Spinal cord (tissue), 10 donors: ENCODE results near the gene STS. TPM values are rescaled to one million over a fixed set of nuclear protein-coding genes. Genes with fewer than 3 reads are reported as not detected.

Experiments
- DNase-seq, 6 donors: peaks; one replicate each; pipeline versions ENCODE4 v3.0.0 to v3.0.0-alpha.2; 2013 to 2015; ENCODE audit warnings: low spot score in 6 of 6, low read depth in 4 of 6
- H3K27ac ChIP-seq: one replicate; pipeline ENCODE4 v1.5.1; 2013; ENCODE audit warnings: low read depth, low read length, control low read depth
- H3K27me3 ChIP-seq: one replicate; pipeline ENCODE4 v1.6.1; 2013; ENCODE audit warnings: low read length; ENCODE audit not compliant: control insufficient read depth, insufficient read depth
- H3K36me3 ChIP-seq: one replicate; pipeline ENCODE4 v1.6.1; 2013; ENCODE audit warnings: low read length; ENCODE audit not compliant: control insufficient read depth, insufficient read depth
- H3K4me1 ChIP-seq: one replicate; pipeline ENCODE4 v1.6.1; 2013; ENCODE audit warnings: low read length; ENCODE audit not compliant: control insufficient read depth, insufficient read depth
- H3K4me3 ChIP-seq: one replicate; pipeline ENCODE4 v1.5.1; 2013; ENCODE audit warnings: low read depth, low read length, control low read depth
- H3K9me3 ChIP-seq: one replicate; pipeline ENCODE4 v1.6.1; 2013; ENCODE audit warnings: low read length; ENCODE audit not compliant: control insufficient read depth, insufficient read depth
- WGBS: methylation state at CpG from one replicate; pipeline ENCODE4 v1.1.5; 2013; ENCODE audit warnings: missing lambda C conversion rate; ENCODE audit not compliant: insufficient coverage; 5-methylcytosine and 5-hydroxymethylcytosine counted together
- polyA plus RNA-seq, 2 donors: library from polyadenylated mRNA; unstranded; fragments of 120-200 nt; gene quantifications; one replicate each; pipeline ENCODE4 v1.2.1, GENCODE V29; 2013; ENCODE audit not compliant: insufficient read length in 2 of 2
- small RNA-seq: library from RNA; depleted of rRNA; stranded (forward); fragments of <200 nt; gene quantifications from one replicate; pipeline ENCODE3, GENCODE V24; 2014; ENCODE audit warnings: low replicate concordance
- total RNA-seq, 2 donors: library from RNA; depleted of rRNA in 1 of 2; stranded (reverse); fragments of 120-200 nt in 1 of 2; fragments of >200 nt in 1 of 2; gene quantifications; one replicate each; pipeline versions ENCODE4 v1.2.3 to v1.2.4, GENCODE V29; 2013 to 2014
- donor health status: healthy.

Gene STS
- total and polyA plus RNA-seq, 4 donors = 9.4 to 34.3 (median 16.8) TPM

GRCh38 chrX:7192871-7193270, 45.4 kb downstream of the STS start:
- Histone ChIP-seq H3K27ac (no peak overlapping the region), H3K27me3 (no peaks in the 10 kb centered on the region), H3K36me3 (no peaks in the 10 kb centered on the region), H3K9me3 (no peaks in the 10 kb centered on the region), H3K4me1 (no peaks in the 10 kb centered on the region), H3K4me3 (no peak overlapping the region)
- 100% methylated on average over 2 of the region's 7 CpGs for WGBS
- DNase-seq = no peak

- DNase-seq = no peak
- WGBS = 100% methylated on average over 1 of the region's 11 CpGs
- no peaks in the 10 kb centered on the region for H3K27me3 ChIP-seq
Observed at GRCh38 chrX:7194606-7195005, 47.1 kb downstream of the STS start.

More at GRCh38 chrX:7194606-7195005, 47.1 kb downstream of the STS start:
- H3K9me3 ChIP-seq = no peaks in the 10 kb centered on the region
- no peaks in the 10 kb centered on the region for H3K36me3 ChIP-seq
- H3K4me1 ChIP-seq = no peaks in the 10 kb centered on the region
- no peak overlapping the region for H3K27ac ChIP-seq
- no peak overlapping the region for H3K4me3 ChIP-seq

Small RNAs within 50 kb of the gene (small RNA-seq; reads per million reads assigned to genes)
- gene MIR4767 = 0.08 reads per million

Other genes starting within 250 kb of the STS start
- gene PUDP, start 441 bp downstream of the STS start, total RNA-seq = 10 to 100 TPM; 10.6 to 11.1 TPM
- gene PUDP, start 441 bp downstream of the STS start, polyA plus RNA-seq = 10 to 100 TPM; 10.9 to 16.8 TPM